Measurements from ENCODE around the gene TRHDE. TPM values are rescaled to one million over a fixed set of nuclear protein-coding genes. Genes with fewer than 3 reads are reported as not detected.

TRHDE gene
- total RNA-seq, 2 donors from 2014 or later = 3.1 to 4.1 TPM

GRCh38 chr12:72442217-72442616 lies 170.0 kb downstream of the TRHDE start:
- no peak for TF ChIP-seq POLR2AphosphoS5 (IDR thresholded peaks at IDR 0.05)
- TF ChIP-seq POLR2A (IDR thresholded peaks at IDR 0.05) = no peak
- no peak for TF ChIP-seq CTCF (IDR thresholded peaks at IDR 0.05)
- 69% methylated on average over 2 of the region's 2 CpGs for WGBS
- no peak for DNase-seq (ENCODE audit: low spot score)
- Histone ChIP-seq H3K9me3 (no peaks in the 10 kb centered on the region), H3K4me1 (replicated peaks) (no peaks in the 10 kb centered on the region), H3K27me3 (replicated peaks; ENCODE audit: insufficient read depth) (no peaks in the 10 kb centered on the region), H3K4me3 (no peak overlapping the region), H3K27ac (no peak overlapping the region), H3K36me3 (no peaks in the 10 kb centered on the region)
- intact Hi-C loops (cut with DNase I) = no loop called here

- intact Hi-C loops (cut with DNase I) = no loop called here
- no peak overlapping the region for H3K27ac ChIP-seq
- H3K36me3 ChIP-seq = no peaks in the 10 kb centered on the region
- TF ChIP-seq POLR2A (IDR thresholded peaks at IDR 0.05) = no peak
- TF ChIP-seq CTCF (IDR thresholded peaks at IDR 0.05) = no peak
- TF ChIP-seq POLR2AphosphoS5 (IDR thresholded peaks at IDR 0.05) = no peak
- DNase-seq (ENCODE audit: low spot score) = no peak
- H3K9me3 ChIP-seq = no peaks in the 10 kb centered on the region
- H3K27me3 ChIP-seq (replicated peaks; ENCODE audit: insufficient read depth) = no peaks in the 10 kb centered on the region
- no peaks in the 10 kb centered on the region for H3K4me1 ChIP-seq (replicated peaks)
- no peak overlapping the region for H3K4me3 ChIP-seq
These were observed 172.0 kb downstream of the TRHDE start for GRCh38 chr12:72444125-72444524.

GRCh38 chr12:72444566-72444965 lies 172.4 kb downstream of the TRHDE start:
- H3K4me1 ChIP-seq (replicated peaks) = no peaks in the 10 kb centered on the region
- no peak overlapping the region for H3K27ac ChIP-seq
- intact Hi-C loops (cut with DNase I) = no loop called here
- 86% methylated on average over 2 of the region's 2 CpGs for WGBS
- H3K36me3 ChIP-seq = no peaks in the 10 kb centered on the region
- no peak for DNase-seq (ENCODE audit: low spot score)
- H3K9me3 ChIP-seq = no peaks in the 10 kb centered on the region
- TF ChIP-seq POLR2AphosphoS5 (IDR thresholded peaks at IDR 0.05) = no peak
- no peak for TF ChIP-seq POLR2A (IDR thresholded peaks at IDR 0.05)
- TF ChIP-seq CTCF (IDR thresholded peaks at IDR 0.05) = no peak
- H3K27me3 ChIP-seq (replicated peaks; ENCODE audit: insufficient read depth) = no peaks in the 10 kb centered on the region
- H3K4me3 ChIP-seq = no peak overlapping the region

GRCh38 chr12:72448089-72448488 lies 175.9 kb downstream of the TRHDE start:
- H3K4me3 ChIP-seq = no peak overlapping the region
- H3K27ac ChIP-seq = no peak overlapping the region
- no peak for DNase-seq (ENCODE audit: low spot score)
- intact Hi-C loops (cut with DNase I) = no loop called here
- H3K9me3 ChIP-seq = no peaks in the 10 kb centered on the region
- TF ChIP-seq POLR2AphosphoS5 (IDR thresholded peaks at IDR 0.05) = no peak
- TF ChIP-seq CTCF (IDR thresholded peaks at IDR 0.05) = no peak
- TF ChIP-seq POLR2A (IDR thresholded peaks at IDR 0.05) = no peak
- H3K4me1 ChIP-seq (replicated peaks) = no peaks in the 10 kb centered on the region
- no peaks in the 10 kb centered on the region for H3K36me3 ChIP-seq
- H3K27me3 ChIP-seq (replicated peaks; ENCODE audit: insufficient read depth) = no peaks in the 10 kb centered on the region
- 92% methylated on average over 1 of the region's 1 CpG for WGBS

- Histone ChIP-seq H3K4me1 (replicated peaks) (no peaks in the 10 kb centered on the region), H3K36me3 (no peaks in the 10 kb centered on the region), H3K27me3 (replicated peaks; ENCODE audit: insufficient read depth) (no peaks in the 10 kb centered on the region), H3K9me3 (no peaks in the 10 kb centered on the region), H3K4me3 (no peak overlapping the region), H3K27ac (no peak overlapping the region)
- DNase-seq (ENCODE audit: low spot score) = no peak
- TF ChIP-seq CTCF (IDR thresholded peaks at IDR 0.05) (no peak), POLR2AphosphoS5 (IDR thresholded peaks at IDR 0.05) (no peak), POLR2A (IDR thresholded peaks at IDR 0.05) (no peak)
- 69% methylated on average over 2 of the region's 2 CpGs for WGBS
- intact Hi-C loops (cut with DNase I) = no loop called here
These were observed 176.6 kb downstream of the TRHDE start for GRCh38 chr12:72448805-72449204.

Data from prostate gland (tissue), 2 donors.